Superior temporal gyrus (tissue), 1 donor: ENCODE results near the gene AKNA.

Experiments
- DNase-seq: peaks from one replicate; pipeline ENCODE4 v3.0.0-alpha.2; 2016; ENCODE audit errors: extremely low spot score

Gene AKNA

DNA sequence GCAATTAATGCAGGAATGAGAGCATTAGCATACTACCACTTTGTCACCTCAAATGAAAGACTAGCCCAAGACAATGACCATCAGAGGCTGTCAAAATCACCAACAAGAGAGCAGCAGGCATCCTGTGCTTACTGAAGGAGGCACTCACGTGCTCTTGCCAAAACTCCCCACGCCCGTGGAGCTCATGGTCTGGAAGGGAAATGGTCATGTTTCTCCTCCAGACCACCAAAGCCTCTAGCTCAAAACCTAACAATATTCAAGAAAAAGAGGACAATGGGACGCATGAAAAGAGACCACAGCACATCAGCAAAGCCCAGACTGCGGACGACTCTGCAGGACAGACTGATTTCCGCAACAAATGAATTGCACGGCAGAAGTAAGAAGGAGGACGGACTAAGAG is 12.8 kb downstream of the AKNA start:
- DNase-seq = no peak

DNA sequence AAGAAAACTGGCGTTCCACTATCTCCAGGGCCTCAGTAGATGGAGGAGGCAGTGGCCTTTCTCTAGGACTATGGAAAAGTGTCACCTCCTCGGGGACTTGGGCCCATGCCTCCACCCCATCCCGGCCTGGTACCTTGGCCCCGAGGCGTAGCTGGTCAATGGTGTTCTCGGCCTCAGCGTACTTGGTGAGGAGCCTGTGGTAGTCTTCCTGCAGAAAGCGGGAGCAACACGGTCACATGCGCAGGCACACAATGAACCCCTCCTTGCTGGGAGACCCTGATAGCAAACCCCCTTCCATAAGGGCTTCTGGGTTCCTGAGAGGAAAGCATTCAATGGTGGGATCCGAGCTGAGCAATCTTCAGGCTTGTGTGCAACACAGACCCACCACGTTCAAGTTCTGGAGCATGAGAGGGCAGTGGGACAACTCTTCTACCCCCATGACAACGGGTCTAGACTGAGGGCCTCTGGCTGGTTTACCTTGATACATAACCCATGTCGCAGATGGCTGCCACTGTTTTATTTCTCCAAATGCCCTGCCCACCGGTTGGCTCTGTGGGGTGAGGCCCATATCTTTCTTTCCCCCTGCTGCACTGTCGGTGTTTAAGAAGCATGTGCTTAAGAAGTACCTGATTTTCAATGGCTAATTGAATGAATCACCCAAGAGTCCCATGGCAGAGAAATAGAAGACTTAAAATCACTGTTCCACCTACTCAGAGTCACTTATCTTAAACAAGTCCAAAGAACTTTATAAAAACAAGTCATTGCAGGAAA is 13.6 kb downstream of the AKNA start:
- no peak for DNase-seq

DNA sequence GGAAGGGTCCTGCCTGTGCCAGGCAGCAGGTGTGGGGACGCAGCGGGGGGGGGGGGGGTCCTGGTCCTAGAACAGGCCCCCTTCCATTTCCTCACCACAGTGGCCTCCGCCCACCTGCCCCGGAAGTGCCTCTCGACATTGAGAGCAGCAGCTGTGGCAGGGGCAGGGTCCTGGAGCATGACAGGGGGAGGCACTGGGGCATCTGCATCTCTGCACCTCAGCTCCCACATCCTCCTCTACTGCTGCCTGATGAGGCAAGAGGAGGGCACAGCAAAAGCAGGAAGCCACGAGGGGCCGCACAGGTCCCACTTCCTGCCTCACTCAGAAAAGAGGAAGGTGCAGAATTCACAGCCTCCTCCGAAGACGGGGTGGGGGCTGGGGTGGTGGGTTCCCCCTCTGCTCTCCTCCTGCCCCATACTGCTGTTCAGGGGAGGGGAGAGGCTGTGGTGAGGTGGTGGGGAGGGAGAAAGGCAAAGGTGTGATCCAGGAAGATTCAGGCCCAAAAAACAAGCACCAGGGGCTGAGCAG is 14.8 kb downstream of the AKNA start:
- no peak for DNase-seq

DNA sequence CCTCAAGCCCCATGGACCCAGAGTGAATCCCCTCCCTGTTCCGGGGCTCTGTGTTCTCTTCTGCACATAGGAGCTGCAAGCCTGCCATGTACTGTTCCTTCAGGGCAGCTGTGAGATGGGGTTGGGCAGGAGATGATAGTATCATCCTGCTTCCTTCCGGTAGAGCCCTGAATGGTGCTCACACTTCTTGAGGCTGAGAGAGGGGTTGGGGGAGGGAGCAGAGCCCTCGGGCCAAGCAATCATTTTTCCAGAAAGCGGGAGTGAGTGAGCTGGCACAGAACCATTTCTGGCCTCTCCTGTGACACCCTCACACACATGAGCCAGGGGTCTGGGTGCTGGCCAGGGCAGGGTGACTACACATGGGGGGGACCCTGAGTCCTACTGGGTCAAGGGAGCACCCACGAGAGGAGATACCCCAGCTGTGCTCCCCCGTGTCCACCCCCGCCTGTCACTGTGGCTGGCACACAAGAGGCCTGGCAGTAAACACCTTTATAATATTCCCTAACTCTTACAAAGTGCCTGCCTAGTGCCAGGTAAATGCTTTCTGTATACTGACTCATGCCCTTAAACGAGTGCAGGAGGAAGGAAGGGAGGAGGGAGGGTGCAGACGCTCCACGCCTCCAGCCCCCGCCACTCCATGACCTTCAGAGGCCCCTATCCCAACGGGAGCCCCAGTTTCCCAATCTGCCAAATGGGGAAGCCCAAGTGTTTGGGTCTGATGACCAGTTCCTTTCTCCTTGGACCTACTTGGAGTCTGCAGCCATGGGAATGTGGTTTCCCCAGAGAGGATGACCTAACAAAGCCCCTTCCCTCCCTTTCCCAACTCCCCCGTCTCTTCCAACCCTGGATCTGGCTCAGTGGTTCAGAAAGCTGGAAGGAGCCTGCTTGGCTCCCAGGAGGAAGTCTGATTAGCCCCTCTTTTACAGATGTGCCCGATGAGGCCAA is 15.5 kb downstream of the AKNA start:
- DNase-seq = no peak

DNA sequence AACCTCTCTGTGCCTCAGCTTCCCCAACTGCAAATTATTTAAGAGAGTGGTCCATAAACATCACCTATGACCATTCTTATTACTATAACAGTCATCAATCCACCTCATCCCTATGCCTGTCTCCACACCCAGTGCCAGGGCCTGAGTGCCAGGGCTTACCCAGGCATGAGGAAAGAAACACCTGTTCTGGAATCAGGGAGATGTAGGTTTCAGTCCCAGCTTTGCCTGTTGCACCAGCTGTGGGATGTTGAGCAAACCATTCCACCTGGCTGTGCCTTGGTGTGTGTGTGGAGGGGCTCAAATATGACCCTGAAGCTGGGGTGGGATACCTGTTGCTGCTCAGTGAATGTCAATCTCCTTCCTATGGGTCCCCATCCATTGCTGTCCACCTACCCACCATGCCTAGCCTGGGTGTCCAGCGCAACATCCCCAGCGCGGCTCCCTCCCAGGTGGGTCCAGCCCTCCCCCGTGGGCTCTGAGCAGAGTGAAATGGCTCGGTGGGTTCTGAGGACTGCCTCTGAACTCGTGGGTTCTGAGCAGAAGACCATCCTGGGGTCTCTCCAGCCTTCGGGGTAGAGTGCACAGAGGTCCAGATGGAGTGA is 16.3 kb downstream of the AKNA start:
- DNase-seq = no peak

DNA sequence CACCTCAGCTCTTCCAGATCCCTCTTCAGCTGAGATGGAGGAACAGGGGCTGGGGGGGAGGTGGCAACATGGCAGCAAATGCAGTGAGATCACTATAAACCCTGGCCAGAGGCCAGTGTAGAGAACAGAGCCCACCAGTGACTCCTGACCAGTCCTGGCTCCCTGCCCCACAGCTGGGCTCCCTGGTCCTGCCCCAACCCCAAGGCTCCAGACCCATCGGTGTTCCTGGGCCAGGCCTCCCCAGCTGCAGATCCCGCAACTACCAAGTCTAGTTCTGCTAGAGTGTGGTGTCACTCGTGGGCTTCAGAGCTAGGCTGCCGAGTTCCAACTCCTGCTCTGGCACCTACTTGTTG is 16.8 kb downstream of the AKNA start:
- DNase-seq = peak; percentile 91

DNA sequence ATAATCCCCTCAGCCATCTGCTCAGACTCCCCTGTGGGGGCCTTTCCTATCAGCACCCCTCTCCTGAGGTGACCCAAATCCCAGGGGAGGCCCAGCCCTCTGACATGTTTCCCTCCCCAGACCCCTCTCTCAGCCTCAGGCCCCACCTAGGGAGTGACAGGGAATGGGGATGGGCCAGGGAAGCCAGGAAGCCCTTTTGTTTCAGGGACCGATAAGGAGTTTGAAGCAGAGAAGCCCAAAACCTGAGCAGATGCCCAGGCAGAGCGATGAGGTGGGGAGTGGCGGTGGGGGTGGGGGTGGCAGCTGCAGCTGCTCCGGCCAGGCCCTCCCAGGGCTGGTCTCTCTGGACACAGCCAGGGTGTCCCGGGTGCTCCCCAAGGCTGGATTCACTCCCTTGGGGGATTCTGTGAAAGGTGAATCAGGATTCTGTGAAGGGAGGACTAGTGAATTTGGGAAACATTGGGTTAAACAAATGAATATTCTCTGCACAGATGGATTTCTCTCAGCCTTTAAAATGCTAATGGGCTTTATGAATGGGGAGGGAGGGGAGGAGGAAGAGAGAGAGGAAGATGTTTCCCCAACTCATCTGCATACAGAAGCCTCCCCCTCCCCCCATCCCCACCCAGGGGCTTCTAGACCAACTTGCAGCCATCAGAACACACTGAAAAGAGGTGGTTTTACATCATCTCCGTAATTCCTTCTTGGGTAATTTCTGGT is 17.4 kb downstream of the AKNA start:
- DNase-seq = peak; percentile 69

DNA sequence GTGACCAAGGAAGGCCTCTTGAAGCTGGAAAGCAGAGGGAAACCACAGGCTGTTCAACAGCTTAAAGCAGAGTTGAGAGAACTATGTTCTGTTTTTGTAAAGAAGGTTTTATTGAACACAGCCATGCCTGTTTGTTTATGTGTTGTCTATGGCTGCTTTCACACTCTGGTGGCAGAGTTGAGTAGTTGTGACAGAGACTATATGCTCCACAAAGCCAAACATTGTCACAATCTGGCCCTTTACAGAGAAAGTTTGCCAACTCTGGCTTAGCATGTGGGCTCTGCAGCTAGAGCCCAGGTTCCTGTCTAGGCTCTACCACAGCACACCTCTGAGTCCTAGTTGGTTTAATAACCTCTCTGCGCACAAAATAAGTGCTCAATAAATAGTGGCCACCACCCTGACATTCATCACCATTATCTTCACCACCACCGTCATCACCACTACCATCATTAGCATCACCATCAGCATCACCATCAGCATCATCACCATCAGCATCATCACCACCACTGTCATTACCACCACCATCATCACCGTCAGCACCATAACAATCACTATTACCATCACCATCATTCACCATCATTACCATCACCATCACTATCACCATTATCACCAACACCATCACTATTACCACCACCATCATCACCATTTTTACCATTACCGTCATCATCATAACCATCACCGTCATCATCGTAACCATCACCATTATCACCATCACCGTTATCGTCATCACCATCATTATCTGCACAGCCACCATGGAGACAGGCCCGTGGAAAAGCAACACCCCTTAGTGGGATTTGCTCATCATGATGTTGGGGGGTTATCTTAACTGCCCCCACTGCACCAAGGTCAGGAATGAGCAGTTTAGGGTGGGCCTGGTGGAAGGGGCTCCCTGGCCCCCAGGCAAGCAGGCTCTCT is 18.3 kb downstream of the AKNA start:
- peak; percentile 25 for DNase-seq

DNA sequence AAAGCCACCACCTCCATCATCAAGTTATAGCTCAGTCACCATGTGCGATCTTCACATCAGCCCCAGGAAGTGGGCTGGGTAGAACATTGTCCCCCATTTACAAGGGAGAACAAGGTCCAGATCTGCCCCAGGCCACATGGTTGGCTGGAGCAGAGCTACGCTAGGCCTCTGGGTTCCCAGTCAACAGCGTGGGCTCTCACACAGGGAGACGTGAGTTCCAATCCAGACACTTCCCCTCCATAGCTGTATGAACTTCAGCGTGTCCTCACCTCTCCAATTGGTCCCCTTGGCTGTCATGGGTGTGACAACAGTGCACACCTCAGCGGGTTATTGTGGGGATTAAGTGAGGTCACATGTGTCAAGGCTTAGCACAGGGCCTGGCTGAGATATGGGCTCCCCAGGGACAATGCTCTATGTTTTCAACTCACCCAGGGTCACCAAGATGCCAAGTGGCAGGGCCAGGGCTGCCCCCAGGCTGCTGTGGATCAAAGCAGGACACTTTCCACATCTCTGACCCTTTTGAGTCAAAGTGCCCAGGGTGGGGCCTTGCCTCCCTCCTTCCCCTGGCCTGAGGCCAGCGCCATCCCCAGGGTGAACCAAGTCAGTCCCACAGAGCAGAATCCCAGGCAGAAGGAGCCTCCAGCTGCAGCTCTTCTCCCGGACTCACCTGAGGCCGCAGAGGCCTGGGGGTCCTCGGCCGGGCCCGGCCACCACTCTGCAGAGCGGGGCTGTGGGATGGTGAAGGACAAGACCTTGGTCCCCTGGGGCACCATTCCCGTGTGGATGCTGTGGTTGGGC is 19.8 kb downstream of the AKNA start:
- DNase-seq = no peak

DNA sequence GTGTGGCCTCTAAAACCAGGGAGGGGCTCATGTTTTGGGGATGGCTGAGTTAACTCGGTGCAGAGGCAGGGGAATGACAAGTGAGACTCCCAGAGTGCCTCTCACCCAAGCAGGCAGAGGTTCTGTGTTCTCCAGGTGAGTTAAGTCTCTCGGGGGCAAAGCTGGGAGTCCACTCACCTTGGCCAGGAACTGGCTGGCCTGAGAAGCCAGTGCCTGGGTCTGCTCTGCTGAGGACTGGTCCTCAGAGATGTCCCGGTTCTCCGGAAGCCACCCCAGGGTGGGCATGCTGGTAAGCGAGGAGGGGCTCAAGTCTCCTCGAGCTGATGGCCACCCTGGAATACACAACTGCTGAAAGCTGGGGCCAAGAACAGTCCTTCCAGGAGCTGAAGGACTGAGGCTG is 20.4 kb downstream of the AKNA start:
- DNase-seq = no peak

DNA sequence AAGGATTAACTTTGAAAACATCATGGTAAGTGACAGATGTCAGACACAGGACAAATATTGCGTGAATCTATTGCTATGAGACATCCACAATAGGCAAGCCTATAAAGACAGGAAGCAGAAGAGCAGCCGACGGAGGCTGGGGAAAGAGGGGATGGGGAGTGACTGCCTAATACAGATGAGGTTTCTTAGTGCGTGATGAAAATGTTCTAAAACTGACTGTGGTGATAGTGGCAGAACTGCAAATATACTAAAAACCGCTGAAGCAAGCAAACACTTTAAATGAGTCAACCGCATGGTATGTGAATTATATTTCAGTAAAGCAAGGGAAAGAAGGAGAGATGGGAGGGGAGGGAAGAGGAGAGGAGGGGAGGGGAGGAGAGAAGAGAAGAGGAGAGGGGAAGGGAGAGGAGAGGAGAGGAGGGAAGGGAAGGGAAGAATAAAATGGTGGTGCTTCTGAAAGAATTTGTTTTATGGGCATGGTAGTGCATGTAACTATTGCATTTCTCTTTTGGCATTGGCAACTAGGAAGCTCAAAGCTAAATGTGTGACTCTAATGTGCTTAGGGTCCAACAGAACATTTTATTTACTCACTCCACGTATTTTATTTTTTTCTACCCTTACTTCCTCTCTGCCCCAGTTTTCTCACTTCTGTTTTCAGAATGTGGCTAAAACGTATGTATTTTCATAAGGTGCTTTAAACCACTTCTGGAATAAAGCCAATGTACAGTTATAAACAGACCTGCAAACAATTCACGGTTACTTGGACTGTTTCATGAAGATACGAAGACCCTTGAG is 21.3 kb downstream of the AKNA start:
- DNase-seq = no peak

DNA sequence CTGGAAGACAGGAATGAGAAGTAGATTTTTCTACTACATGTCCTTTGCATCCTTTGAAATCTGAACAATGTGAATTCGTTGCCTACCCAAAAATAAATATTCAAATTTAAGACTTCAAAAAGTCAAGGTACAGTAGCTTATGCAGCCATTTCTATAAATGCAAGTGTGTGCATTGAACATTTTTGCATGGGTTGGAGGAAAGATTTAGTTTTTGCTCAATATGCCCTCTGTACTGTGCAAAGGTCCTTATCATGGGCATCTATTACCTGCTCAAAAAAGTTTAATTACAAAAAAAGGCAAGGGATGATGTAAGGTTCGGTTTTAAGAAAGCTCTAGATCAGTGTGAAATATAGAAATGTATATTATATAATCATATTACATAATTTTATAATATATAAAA is 22.6 kb downstream of the AKNA start:
- DNase-seq = no peak

DNA sequence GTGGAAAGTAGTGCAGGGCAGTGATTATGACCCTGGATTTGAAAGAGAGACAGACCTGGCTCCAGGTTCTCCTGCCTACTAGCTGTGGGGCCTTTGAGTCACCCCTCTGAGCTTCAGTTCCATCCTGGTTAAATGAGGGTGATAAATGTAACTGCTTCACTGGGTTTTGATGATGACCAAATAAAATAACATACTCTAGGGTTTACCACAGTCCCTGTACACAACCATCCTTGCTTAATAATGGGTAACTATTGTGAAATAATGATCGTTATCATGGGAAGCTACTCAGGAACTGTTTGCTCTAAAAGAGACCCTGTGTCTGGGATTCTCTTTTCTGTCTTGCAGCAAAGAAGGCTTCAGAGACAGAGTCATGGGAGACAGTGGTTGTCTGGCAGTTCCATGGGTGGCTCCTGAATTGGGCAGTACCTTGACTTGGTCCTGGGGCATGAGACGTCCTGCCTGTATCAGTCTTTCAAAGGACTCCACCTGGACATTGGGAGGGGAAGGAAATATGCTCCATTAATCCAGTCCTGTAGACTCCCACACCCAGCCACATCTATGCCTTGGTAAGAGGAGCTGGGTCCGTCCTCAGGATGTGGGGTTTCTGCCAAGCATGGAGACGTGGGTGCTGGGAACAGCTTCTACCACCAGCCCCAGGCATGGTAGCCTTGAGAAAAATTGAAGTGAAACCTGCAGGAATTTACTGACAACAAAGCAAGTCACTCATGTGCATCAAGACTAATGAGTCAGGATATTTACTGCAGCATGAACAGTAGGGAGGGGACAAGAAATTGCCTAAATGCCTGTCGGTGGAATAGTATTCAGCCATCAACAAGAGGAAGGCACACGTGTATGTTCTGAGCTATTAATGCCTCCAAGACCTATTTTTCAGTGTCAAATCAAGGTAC is 23.4 kb downstream of the AKNA start:
- no peak for DNase-seq

DNA sequence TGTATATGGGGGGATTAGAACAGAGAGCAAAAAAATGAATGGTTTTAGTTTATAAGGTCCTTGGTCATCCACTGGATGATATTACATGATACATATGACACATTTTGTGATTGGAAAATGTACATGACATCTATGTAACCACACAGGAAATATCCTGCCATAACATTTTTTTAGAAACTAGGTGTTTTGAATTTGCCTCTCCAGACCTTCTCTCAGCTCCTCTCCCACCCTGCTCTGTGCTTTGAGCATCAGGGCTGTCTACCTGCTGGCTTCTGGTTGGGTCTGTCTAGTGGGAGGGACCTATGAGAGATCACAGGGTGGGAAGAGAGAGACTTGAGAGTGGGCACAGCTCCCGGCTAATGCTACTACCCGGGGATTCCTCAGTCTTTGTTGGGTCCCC is 24.4 kb downstream of the AKNA start:
- no peak for DNase-seq

DNA sequence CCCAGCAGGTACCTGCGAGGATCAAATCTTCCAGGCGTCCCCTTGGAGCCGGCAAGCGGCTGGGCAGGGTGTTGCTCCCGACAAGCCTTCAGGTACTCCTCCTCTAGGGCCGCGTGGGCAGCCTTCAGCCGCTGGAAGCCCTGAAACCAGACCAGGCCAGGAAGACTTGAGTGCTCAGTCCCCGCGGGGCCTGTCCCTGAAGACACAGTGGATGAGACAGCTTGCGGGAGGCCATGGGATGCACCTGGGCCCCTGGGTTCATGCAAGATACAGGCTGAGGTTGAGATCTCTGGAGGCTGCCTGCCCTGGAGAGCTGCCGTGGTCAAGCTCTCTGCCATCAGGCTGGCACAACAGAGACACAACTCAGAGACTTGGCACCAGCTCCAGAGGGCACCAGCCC is 25.4 kb downstream of the AKNA start:
- DNase-seq = no peak

DNA sequence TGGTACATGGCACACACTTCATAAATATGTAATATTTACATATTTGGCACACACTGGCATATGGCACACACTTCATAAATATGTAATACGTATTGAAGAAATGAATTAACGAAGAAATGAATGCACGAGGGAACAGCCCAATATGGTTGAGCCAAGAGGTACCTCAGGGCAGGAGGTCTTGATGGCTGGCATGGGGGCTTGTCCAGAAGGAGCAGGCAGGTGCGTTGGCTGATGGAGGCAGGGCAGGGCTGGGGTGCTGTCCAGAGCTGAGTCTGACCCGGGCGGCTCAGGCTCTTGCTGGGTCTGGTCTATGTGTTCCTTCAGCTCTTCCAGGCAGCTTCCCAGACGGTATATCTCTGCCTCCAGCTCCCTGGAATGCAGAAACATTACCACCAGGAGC is 26.2 kb downstream of the AKNA start:
- DNase-seq = no peak

DNA sequence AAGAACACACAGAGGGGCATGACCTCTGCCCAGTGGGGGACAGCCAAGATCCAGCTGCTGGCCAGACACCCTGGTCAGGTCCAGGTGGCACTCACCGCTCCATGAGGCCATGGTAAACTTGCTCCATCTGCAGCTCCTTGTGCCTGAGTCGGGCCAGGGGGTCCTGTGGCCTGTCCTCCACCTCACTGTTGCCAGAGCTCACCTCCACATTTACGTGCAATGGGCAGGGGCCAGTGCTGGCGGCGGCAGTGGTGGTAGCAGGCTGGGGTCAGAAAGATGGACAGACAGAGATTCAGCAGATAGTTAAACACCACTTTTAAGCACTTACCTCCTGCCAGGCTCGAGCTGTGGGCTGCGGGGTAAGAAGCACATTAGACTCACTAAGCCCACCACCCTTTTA is 28.0 kb downstream of the AKNA start:
- DNase-seq = no peak

DNA sequence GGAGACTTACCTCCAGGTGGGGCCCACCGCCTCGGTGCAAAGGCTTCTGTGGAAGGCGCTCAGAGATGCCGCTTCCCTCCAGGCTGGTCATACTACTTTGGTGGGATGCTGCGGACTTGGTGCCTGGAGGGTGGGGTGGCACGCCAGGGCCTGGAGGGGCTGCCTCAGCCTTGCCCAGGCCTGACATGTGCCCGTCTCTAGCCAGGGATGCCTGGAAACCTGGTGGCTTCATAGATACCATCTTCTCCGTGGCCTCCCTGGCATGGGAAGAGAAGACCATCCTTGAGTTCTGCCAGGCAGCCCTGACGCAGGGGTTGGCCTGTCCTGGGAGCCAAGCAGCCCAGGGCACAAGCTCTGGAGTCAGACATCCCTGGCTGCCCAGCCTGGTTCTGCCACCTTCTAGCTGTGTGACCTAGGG is 29.9 kb downstream of the AKNA start:
- DNase-seq = no peak
